Hepatocyte (in vitro differentiated cells): ENCODE data around the gene RHEX. TPM values are rescaled to one million over a fixed set of nuclear protein-coding genes. Genes with fewer than 3 reads are reported as not detected.

Experiments used
- DNase-seq: peaks from one replicate; pipeline ENCODE4 v3.0.0-alpha.2; 2016; ENCODE audit warnings: low spot score
- H2AFZ ChIP-seq: fragments of 200-600 bp; sonication (generic); 2 replicates; pipeline ENCODE4 v1.6.0; 2016; ENCODE audit warnings: antibody characterized with exemption, mild to moderate bottlenecking
- H3K27ac ChIP-seq: fragments of 200-600 bp; sonication (generic); 2 replicates; pipeline ENCODE4 v1.5.1; 2016; ENCODE audit warnings: mild to moderate bottlenecking
- H3K27me3 ChIP-seq: fragments of 200-600 bp; sonication (generic); 2 replicates; pipeline ENCODE4 v1.6.1; 2016
- H3K36me3 ChIP-seq: fragments of 200-600 bp; sonication (generic); replicated peaks from 2 replicates; pipeline ENCODE4 v1.5.1; 2016; ENCODE audit warnings: low read depth; ENCODE audit not compliant: insufficient read depth
- H3K4me1 ChIP-seq: fragments of 200-600 bp; sonication (generic); 2 replicates; pipeline ENCODE4 v1.5.1; 2016; ENCODE audit warnings: mild to moderate bottlenecking, moderate library complexity; ENCODE audit not compliant: insufficient read depth
- H3K4me2 ChIP-seq: fragments of 200-600 bp; sonication (generic); 2 replicates; pipeline ENCODE4 v1.6.0; 2016
- H3K4me3 ChIP-seq: fragments of 200-600 bp; sonication (generic); 2 replicates; pipeline ENCODE4 v1.5.1; 2016; ENCODE audit warnings: mild to moderate bottlenecking
- H3K79me2 ChIP-seq: fragments of 200-600 bp; sonication (generic); 2 replicates; pipeline ENCODE4 v1.6.0; 2017; ENCODE audit warnings: mild to moderate bottlenecking
- H3K9me2 ChIP-seq: fragments of 200-600 bp; sonication (generic); replicated peaks from 2 replicates; pipeline ENCODE4 v1.6.0; 2017; ENCODE audit warnings: mild to moderate bottlenecking; ENCODE audit not compliant: insufficient read depth
- H3K9me3 ChIP-seq: fragments of 200-600 bp; sonication (generic); 2 replicates; pipeline ENCODE4 v1.5.1; 2016; ENCODE audit warnings: low read depth, mild to moderate bottlenecking
- H4K20me1 ChIP-seq: fragments of 200-600 bp; sonication (generic); 2 replicates; pipeline ENCODE4 v1.6.0; 2016; ENCODE audit warnings: mild to moderate bottlenecking; ENCODE audit not compliant: insufficient read depth, poor library complexity, severe bottlenecking
- EZH2 ChIP-seq: fragments of 200-600 bp; sonication (generic); IDR thresholded peaks from 2 replicates; pipeline ENCODE4 v1.6.1; 2016; ENCODE audit warnings: antibody characterized with exemption, mild to moderate bottlenecking, borderline replicate concordance
- EZH2phosphoT487 ChIP-seq: fragments of 200-600 bp; sonication (generic); IDR thresholded peaks from one replicate; pipeline ENCODE4 v1.6.1; 2018; ENCODE audit warnings: antibody characterized with exemption, mild to moderate bottlenecking, low read depth, moderate library complexity; ENCODE audit not compliant: unreplicated experiment, severe bottlenecking
- WGBS: methylation state at CpG from one replicate; pipeline ENCODE4 v1.1.6; 2016; ENCODE audit warnings: low lambda C conversion rate; ENCODE audit errors: missing lambda C conversion rate; 5-methylcytosine and 5-hydroxymethylcytosine counted together
- polyA plus RNA-seq: library from polyadenylated mRNA; unstranded; fragments of >200 nt; fragmentation: Nextera tagmentation; extraction: Ambion mirVana; gene quantifications from 2 replicates; pipeline ENCODE4 v1.2.1, GENCODE V29; 2016
- total RNA-seq: library from RNA; depleted of rRNA; stranded (reverse); fragments of >200 nt; gene quantifications from 2 replicates; pipeline ENCODE4 v1.2.3, GENCODE V29; 2014
- TF ChIP-seq, protein P1 (sequence below): fragments of 200-600 bp; sonication (generic); IDR thresholded peaks from 2 replicates; pipeline ENCODE4 v1.5.1; 2016; ENCODE audit warnings: antibody characterized with exemption, mild to moderate bottlenecking; ENCODE audit not compliant: poor library complexity

Gene RHEX
- total and polyA plus RNA-seq, 2 experiments from 2014 or later, result 0.51 TPM; not detected in 1

DNA sequence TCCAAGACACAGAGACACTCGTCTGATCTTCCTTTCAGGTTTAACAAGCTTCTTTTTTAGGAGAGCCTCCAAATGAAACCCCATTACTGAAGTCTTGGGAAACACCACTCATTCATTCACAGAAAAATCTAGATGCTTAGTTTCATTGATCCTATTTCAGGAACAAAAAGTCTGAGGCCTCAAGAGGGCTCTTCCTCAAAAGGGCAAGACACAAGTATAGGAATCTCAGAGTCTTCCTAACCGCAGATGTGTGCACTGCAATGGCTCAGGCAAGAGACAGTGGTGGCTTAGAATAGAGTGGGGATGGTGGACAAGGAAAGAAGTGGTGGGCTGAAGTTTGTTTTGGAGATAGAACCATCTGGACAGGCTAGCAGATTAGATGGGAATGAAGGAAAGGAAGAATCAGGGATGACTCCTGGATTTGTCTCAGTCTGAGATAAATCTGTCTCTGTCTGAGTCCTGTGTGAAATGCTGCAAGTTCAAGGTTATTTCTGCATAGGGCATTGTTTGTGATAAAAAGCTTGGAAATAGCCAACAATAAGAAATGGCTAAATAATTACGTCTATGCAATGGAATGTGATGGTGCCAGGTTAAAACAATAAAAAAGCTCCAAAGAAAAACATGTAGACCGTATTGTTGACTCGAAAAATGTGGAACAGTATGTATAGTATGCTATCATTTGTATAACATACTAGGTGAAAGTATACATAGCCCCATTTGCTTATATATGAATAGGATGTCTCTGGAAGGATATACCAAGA is 20.4 kb upstream of the RHEX start:
- TF ChIP-seq EZH2phosphoT487 (no peak), EZH2 (no peak)
- TF ChIP-seq, protein P1, sequence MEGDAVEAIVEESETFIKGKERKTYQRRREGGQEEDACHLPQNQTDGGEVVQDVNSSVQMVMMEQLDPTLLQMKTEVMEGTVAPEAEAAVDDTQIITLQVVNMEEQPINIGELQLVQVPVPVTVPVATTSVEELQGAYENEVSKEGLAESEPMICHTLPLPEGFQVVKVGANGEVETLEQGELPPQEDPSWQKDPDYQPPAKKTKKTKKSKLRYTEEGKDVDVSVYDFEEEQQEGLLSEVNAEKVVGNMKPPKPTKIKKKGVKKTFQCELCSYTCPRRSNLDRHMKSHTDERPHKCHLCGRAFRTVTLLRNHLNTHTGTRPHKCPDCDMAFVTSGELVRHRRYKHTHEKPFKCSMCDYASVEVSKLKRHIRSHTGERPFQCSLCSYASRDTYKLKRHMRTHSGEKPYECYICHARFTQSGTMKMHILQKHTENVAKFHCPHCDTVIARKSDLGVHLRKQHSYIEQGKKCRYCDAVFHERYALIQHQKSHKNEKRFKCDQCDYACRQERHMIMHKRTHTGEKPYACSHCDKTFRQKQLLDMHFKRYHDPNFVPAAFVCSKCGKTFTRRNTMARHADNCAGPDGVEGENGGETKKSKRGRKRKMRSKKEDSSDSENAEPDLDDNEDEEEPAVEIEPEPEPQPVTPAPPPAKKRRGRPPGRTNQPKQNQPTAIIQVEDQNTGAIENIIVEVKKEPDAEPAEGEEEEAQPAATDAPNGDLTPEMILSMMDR, result no peak
- Histone ChIP-seq H3K4me2 (no peak overlapping the region), H3K27ac (no peak overlapping the region), H4K20me1 (no peaks in the 10 kb centered on the region), H3K79me2 (no peaks in the 10 kb centered on the region), H2AFZ (no peak overlapping the region), H3K4me1 (no peaks in the 10 kb centered on the region), H3K27me3 (no peaks in the 10 kb centered on the region), H3K36me3 (no peaks in the 10 kb centered on the region), H3K9me3 (no peaks in the 10 kb centered on the region), H3K4me3 (no peak overlapping the region), H3K9me2 (no peaks in the 10 kb centered on the region)
- 81% methylated on average over 5 of the region's 5 CpGs for WGBS
- no peak for DNase-seq

DNA sequence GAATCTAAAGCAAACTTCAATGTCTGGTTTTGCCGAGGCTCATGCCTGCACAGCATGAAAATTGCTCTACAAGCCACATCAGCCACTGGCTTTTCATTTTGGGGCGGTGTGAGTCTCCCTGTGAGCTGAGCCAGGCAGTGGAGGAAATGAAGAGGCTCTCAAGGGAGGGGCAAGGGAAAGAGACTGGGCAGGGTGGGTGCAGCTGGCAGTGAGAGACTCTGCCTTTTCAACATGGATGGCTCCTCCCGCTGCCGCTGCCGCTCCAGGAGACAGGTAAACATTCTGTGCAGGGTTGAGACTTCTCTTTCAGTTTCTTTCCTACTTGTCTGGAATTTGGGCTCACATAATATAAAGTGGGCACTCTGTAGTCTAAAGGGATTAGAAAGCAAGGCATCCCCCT is 17.9 kb upstream of the RHEX start:
- Histone ChIP-seq H3K9me3 (no peaks in the 10 kb centered on the region), H3K79me2 (no peaks in the 10 kb centered on the region), H3K9me2 (no peaks in the 10 kb centered on the region), H3K27me3 (no peaks in the 10 kb centered on the region), H3K36me3 (no peaks in the 10 kb centered on the region), H4K20me1 (no peaks in the 10 kb centered on the region), H3K27ac (no peak overlapping the region), H3K4me3 (no peak overlapping the region), H2AFZ (no peak overlapping the region), H3K4me1 (no peaks in the 10 kb centered on the region), H3K4me2 (no peak overlapping the region)
- no peak for DNase-seq
- no peak for TF ChIP-seq EZH2
- TF ChIP-seq EZH2phosphoT487, result no peak
- TF ChIP-seq, protein P1, result no peak
- WGBS, result 83% methylated on average over 5 of the region's 5 CpGs

DNA sequence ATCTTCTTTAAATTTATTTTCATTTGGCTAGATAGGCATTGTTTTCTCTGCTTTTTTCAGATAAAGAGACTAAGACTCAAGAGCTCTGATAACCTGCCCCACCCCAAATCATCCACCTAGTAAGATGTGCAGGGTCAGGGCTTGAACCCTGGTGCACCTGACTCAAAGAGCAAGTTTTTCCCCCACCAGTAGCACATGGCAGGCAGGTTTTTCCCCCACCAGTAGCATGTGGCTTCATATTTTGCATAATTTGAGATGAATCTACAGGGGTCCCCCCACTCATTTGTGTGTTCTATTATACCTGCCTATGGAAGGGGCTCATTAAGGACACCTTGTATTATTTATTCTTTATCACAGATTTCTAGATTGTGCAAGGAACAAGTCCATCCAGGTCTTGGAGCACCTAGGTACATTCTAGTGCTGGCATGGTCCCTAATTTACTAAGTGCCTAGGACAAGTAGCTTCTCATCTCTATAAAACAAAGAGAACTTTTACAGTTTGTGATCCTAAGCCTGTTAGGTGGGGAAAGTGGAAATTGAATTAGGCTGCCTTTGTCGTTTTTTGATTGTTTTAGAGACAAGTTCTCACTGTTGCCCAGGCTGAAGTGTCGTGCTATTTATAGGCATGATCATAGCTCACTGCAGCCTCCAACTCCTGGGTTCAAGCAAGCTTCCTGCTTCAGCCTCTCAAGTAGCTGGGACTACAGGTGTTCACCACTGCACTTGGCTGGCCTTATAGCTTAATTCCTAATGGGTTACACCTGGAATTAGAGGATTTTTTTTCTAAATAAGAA is 16.1 kb upstream of the RHEX start:
- Histone ChIP-seq H3K9me2 (no peaks in the 10 kb centered on the region), H3K9me3 (no peaks in the 10 kb centered on the region), H3K79me2 (no peaks in the 10 kb centered on the region), H4K20me1 (no peaks in the 10 kb centered on the region), H3K4me1 (no peaks in the 10 kb centered on the region), H3K27me3 (no peaks in the 10 kb centered on the region), H3K4me3 (no peak overlapping the region), H3K36me3 (no peaks in the 10 kb centered on the region), H3K27ac (no peak overlapping the region), H3K4me2 (no peak overlapping the region), H2AFZ (no peak overlapping the region)
- WGBS, result 74% methylated on average over 2 of the region's 2 CpGs
- DNase-seq, result no peak
- TF ChIP-seq, protein P1, result no peak
- TF ChIP-seq EZH2phosphoT487, result no peak
- no peak for TF ChIP-seq EZH2
